Measurements from ENCODE around the gene RASD2. TPM values are rescaled to one million over a fixed set of nuclear protein-coding genes. Genes with fewer than 3 reads are reported as not detected.

RASD2 gene, protein sequence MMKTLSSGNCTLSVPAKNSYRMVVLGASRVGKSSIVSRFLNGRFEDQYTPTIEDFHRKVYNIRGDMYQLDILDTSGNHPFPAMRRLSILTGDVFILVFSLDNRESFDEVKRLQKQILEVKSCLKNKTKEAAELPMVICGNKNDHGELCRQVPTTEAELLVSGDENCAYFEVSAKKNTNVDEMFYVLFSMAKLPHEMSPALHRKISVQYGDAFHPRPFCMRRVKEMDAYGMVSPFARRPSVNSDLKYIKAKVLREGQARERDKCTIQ
- polyA plus RNA-seq (2012; ENCODE audit: insufficient read length, low read depth), result 0.99 TPM

DNA sequence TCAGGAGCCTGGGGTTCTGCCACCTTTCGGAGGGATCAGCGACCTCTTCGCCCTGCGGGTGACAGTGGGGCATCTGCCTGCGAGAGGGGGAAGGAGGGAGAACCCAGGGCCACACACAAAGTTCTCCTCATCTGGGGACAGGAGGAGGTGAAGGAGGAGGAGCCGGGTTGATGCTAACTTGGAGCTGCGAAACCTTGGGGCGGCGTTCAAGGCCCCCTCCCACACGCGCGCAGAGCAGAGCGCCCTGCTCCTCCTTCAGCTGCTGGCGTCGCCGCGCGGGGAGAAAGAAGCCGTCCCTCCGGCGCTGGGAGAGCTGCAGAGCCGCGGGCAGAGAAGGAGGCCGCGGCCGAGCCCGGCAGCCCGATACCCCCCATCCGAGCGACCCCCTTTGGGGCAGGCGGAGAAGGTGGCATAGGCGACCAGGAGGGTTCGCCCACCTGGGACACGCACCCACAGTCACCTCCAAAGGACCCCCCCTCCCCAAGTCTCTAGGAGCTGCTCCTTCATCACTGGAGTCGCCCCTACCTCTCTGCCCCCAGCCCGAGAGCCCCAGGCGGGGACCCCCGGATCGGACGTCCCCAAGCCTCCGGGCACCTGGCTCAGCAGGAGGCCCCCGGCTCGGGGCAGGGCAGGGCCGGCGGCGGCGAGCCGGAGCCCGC, at the start of gene RASD2:
Gene RASD2 (plus strand): TSS at position 237 of the 659 bp plus-strand sequence. CDS start 5,979 bp downstream, outside the sequence.
- TF ChIP-seq SIN3A (IDR thresholded peaks at IDR 0.05; ENCODE audit: borderline replicate concordance, insufficient read depth, low read length), result no peak
- TF ChIP-seq, protein P1, sequence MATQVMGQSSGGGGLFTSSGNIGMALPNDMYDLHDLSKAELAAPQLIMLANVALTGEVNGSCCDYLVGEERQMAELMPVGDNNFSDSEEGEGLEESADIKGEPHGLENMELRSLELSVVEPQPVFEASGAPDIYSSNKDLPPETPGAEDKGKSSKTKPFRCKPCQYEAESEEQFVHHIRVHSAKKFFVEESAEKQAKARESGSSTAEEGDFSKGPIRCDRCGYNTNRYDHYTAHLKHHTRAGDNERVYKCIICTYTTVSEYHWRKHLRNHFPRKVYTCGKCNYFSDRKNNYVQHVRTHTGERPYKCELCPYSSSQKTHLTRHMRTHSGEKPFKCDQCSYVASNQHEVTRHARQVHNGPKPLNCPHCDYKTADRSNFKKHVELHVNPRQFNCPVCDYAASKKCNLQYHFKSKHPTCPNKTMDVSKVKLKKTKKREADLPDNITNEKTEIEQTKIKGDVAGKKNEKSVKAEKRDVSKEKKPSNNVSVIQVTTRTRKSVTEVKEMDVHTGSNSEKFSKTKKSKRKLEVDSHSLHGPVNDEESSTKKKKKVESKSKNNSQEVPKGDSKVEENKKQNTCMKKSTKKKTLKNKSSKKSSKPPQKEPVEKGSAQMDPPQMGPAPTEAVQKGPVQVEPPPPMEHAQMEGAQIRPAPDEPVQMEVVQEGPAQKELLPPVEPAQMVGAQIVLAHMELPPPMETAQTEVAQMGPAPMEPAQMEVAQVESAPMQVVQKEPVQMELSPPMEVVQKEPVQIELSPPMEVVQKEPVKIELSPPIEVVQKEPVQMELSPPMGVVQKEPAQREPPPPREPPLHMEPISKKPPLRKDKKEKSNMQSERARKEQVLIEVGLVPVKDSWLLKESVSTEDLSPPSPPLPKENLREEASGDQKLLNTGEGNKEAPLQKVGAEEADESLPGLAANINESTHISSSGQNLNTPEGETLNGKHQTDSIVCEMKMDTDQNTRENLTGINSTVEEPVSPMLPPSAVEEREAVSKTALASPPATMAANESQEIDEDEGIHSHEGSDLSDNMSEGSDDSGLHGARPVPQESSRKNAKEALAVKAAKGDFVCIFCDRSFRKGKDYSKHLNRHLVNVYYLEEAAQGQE (IDR thresholded peaks at IDR 0.05; ENCODE audit: insufficient read depth in 1 of 2, low read depth in 2 of 2, low read length in 2 of 2), result no peak
- no peak for TF ChIP-seq POLR2AphosphoS5 (IDR thresholded peaks at IDR 0.05; ENCODE audit: low read depth, low read length)
- no peak for TF ChIP-seq FOXP2 (optimal IDR thresholded peaks at IDR 0.05; ENCODE audit: borderline replicate concordance, extremely low read depth, extremely low read length, insufficient read depth)

DNA sequence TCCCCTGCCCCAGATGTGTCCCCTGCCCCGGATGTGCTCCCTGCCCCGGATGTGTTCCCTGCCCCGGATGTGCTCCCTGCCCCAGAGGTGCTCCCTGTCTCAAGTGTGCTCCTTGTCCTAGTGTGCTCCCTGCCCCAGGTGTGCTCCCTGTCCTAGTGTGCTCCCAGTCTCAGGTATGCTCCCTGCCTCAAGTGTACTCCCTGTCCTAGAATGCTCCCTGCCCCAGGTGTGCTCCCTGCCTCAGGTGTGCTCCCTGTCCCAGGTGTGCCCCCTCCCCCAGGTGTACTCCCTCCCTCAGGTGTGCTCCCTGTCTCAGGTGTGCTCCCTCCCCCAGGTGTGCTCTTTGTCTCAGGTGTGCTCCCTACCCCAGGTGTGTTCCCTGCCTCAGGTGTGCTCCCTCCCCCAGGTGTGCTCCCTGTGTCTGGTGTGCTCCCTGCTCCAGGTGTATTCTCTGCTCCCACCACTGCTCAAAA, 48.7 kb upstream of the RASD2 start:
- no peak for TF ChIP-seq SIN3A (IDR thresholded peaks at IDR 0.05; ENCODE audit: borderline replicate concordance, insufficient read depth, low read length)
- TF ChIP-seq, protein P1 (IDR thresholded peaks at IDR 0.05; ENCODE audit: insufficient read depth in 1 of 2, low read depth in 2 of 2, low read length in 2 of 2), result no peak
- TF ChIP-seq POLR2AphosphoS5 (IDR thresholded peaks at IDR 0.05; ENCODE audit: low read depth, low read length), result no peak
- no peak for TF ChIP-seq TAF1 (IDR thresholded peaks at IDR 0.05; ENCODE audit: borderline replicate concordance, insufficient read depth, low read length)
- TF ChIP-seq FOXP2 (optimal IDR thresholded peaks at IDR 0.05; ENCODE audit: borderline replicate concordance, extremely low read depth, extremely low read length, insufficient read depth), result no peak

DNA sequence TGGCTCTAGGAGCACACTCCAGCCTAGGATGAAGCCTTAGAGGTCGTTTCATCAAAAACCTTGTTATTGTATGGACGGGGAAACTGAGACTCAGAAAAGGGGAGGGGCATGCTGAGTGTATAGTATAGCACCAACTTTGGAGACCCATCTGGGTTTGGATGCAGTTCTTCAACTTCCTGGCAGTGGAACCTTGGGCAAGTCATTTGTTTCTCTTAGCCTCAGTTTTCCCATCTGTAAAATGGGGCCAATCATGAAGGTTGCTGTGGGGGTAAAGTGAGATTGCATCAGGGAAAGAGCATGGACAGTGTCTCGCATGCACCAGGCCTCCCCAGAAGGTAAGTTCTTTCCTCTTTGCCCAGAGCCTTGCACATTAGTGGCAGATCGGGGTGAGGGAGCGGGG, 47.6 kb upstream of the RASD2 start:
- TF ChIP-seq POLR2AphosphoS5 (IDR thresholded peaks at IDR 0.05; ENCODE audit: low read depth, low read length), result no peak
- no peak for TF ChIP-seq SIN3A (IDR thresholded peaks at IDR 0.05; ENCODE audit: borderline replicate concordance, insufficient read depth, low read length)
- TF ChIP-seq, protein P1 (IDR thresholded peaks at IDR 0.05; ENCODE audit: insufficient read depth in 1 of 2, low read depth in 2 of 2, low read length in 2 of 2), result no peak
- TF ChIP-seq FOXP2 (optimal IDR thresholded peaks at IDR 0.05; ENCODE audit: borderline replicate concordance, extremely low read depth, extremely low read length, insufficient read depth), result no peak
- TF ChIP-seq TAF1 (IDR thresholded peaks at IDR 0.05; ENCODE audit: borderline replicate concordance, insufficient read depth, low read length), result no peak

DNA sequence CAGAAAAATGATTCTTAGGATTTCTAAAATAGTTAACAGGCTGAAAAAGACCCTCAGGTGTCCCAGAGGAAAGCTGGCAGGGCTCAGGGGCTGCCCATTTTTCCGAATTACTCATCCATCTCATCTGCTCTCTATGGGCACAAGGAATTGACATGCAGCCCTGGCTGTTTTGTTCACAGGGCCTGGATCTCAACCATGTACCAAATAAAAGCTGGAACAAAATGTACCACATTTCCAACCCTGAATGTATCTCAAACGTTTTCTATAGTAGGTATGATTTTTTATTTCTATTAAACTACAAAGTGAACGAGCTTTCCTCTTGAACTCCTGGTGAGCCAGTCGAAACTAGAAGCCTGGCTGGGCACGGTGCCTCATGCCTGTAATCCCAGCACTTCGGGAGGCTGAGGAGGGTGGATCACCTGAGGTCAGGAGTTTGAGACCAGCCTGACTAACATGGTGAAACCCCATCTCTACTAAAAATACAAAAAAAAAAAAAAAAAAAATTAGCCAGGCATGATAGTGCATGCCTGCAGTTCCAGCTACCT, 43.8 kb upstream of the RASD2 start:
- TF ChIP-seq FOXP2 (optimal IDR thresholded peaks at IDR 0.05; ENCODE audit: borderline replicate concordance, extremely low read depth, extremely low read length, insufficient read depth) (no peak), TAF1 (IDR thresholded peaks at IDR 0.05; ENCODE audit: borderline replicate concordance, insufficient read depth, low read length) (no peak), POLR2AphosphoS5 (IDR thresholded peaks at IDR 0.05; ENCODE audit: low read depth, low read length) (no peak), SIN3A (IDR thresholded peaks at IDR 0.05; ENCODE audit: borderline replicate concordance, insufficient read depth, low read length) (no peak)
- TF ChIP-seq, protein P1 (IDR thresholded peaks at IDR 0.05; ENCODE audit: insufficient read depth in 1 of 2, low read depth in 2 of 2, low read length in 2 of 2), result no peak
